GM19239 (cell line): ENCODE measurements around the gene IL34.
"Not testable (repeated sequence)": the region's sequence is repeated elsewhere in the genome, so short reads cannot be mapped to it uniquely, and the experiment has no call there.

ENCODE experiments used
- DNase-seq: peaks from one replicate; pipeline ENCODE4 v3.0.0; 2011; ENCODE audit warnings: low spot score; ENCODE audit not compliant: insufficient read length
- FAIRE-seq: peaks from 2 replicates; lab custom pipeline; 2011; peaks lifted over from hg19 to GRCh38; lab: Jason Lieb, UNC

The IL34 gene

DNA sequence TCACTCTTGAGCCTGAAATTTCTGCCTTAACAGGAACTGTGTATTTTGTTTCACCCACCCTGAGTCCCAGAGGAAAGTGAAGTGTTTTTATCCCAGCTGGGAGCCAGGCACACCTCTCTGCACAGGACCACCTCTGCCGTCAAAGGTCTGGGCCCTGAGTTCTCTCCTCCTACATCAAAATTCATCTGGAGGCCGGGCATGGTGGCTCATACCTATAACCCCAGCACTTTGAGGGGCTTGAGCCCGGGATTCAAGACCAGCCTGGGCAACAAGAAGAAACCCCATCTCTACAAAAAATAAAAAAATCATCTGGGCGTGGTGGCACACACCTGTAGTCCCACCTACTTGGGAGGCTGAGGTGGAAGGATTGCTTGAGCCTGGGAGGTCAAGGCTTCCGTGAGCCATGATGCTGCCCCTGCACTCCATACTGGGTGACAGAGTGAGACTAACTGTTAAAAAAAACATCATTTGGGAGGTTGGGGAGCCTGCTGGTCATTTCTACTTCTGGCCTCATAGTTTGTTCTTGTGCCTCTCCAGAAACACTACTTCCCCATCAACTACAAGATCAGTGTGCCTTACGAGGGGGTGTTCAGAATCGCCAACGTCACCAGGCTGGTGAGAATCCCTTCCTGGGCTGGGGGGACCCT is 9.8 kb downstream of the IL34 start:
- no peak for FAIRE-seq

GRCh38 chr16:70656712-70657263 is 10.4 kb downstream of the IL34 start:
- DNase-seq (no peak), FAIRE-seq (no peak)

More for the DNA sequence above, 9.8 kb downstream of the IL34 start:
- DNase-seq = no peak

- FAIRE-seq (no peak), DNase-seq (no peak)
Observed at GRCh38 chr16:70657956-70658355, 11.6 kb downstream of the IL34 start.

DNA sequence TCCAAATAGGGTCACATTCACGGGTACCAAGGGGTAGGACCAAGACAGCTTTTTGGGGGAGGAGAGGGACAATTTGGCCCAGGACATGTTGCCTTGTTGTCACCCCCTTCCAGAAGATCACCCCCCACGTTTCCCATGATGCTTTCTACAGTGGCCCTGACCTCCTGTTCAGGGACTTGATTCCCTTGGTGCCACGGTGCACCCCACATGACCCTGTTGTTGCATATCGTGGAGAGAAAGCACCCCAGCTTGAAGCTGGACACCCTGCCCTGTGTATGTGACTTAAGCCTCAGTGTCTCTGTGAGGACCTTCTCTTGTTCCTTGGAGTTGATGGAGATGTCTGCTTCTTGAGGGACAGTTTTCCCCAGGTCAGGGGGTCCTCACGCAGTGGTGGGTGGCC is 12.6 kb downstream of the IL34 start:
- no peak for DNase-seq
- FAIRE-seq = no peak

DNA sequence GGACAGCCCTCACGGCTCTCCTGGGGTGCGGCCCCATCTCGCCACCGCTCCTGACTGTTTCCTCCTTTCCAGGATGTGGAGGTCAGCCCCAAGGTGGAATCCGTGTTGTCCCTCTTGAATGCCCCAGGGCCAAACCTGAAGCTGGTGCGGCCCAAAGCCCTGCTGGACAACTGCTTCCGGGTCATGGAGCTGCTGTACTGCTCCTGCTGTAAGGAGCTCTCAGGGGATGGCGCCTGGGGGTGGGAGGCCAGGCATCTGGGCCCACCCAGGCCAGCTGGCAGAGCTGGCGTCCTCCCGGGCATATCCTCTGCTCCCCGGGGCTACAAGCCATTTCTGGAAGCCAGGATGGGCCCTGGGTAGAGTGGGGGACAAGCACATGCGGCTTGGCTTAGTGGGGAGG is 13.2 kb downstream of the IL34 start:
- no peak for FAIRE-seq
- no peak for DNase-seq

- no peak for FAIRE-seq
- no peak for DNase-seq
Observed at GRCh38 chr16:70659953-70660671, 13.8 kb downstream of the IL34 start.

DNA sequence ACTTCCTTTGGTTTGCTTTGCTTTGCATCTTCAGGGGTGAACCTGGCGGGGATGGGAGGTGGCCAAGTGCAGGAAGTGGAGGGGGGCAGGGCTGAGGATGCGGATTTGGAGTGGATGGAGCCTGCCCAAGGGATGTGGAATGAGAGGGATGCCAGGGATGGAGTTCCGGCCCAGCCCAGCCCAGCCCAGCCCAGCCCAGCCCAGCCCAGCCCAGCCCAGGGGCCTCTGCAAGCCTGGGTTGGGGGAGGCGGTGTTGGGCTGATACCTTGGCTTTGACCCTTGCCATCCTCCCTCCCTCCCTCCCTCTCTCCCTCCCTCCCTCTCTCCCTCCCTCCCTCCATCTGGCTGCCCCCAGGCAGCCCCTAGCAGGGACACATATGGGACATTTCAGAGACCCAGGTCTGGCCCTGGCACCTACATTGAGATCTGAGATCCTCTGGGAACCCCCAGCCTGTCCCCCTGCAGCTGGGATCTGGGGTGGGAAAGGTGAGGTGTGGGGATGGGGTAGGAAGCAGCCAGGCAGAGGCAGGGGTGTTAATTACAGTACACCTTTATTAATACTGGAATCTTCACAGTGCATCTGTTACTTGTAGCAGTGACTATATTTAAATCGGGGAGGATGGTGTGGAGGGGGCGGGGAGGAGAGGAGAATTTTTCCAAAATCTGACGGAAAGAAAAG is 14.5 kb downstream of the IL34 start:
- no peak for DNase-seq
- no peak for FAIRE-seq

GRCh38 chr16:70661534-70661917 is 15.2 kb downstream of the IL34 start:
- FAIRE-seq = no peak
- no peak for DNase-seq

DNA sequence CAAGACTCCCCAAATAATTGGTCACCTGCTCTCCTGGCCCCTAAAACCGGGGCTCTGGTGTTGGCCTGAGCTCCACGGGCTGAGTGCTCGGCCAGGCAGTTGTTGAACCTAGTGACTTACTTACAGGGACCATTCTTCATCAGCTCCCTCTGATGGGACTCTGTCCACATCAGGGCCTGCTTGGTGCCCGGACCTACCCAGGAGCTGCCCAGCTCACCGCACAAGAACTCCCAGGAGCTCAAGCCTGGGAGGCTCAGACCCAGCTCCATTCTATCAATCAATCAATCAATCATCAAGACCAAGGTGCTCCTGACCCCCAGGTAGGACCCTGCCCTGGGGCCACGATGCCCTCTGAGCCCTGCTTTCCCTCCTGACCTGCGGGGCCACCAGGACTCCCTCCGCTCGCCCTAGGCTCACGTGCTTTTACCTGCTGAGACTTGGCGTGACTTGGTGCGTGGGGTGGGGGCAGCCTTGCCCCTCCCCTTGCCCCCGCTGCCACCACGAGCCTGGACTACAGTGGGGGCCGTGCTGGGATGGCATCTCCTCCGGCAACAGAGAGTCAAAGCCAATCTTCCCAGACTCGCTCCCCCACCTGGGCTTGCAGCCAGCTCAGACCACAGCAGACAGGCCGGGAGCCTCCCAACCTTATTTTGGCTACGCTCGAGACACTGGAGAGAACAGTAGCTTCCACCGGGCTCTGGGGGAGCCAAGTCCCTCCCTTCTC is 15.7 kb downstream of the IL34 start:
- DNase-seq = no peak
- no peak for FAIRE-seq

DNA sequence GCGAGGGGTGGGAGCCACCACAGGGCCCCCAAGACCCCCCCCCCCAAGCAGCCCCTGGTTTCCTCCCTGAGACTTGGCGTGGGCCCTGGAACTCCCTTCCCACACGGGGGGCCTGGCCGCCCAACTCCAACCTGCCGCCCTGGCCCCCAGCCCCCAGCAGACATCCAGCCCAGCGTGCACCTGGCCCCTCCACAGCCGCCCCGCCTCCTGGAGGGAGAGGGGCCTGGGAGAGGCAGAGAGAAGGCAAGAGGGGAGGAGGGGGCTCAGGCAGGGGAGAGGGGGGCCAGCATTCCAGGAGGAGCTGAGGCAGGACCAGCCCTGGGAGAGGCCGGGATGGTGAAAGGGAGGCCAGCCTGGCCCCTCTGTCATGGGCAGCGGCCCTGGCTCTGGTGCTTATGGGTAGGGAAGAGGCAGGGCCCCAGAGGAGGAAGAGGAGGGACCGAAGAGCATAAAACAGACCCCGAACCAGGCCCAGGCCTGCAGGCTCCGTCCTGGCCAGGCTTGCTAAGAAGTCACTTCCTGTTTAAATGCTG is 16.7 kb downstream of the IL34 start:
- FAIRE-seq = no peak
- DNase-seq = no peak

GRCh38 chr16:70663524-70664324 is 17.4 kb downstream of the IL34 start:
- DNase-seq (no peak), FAIRE-seq (no peak)

DNA sequence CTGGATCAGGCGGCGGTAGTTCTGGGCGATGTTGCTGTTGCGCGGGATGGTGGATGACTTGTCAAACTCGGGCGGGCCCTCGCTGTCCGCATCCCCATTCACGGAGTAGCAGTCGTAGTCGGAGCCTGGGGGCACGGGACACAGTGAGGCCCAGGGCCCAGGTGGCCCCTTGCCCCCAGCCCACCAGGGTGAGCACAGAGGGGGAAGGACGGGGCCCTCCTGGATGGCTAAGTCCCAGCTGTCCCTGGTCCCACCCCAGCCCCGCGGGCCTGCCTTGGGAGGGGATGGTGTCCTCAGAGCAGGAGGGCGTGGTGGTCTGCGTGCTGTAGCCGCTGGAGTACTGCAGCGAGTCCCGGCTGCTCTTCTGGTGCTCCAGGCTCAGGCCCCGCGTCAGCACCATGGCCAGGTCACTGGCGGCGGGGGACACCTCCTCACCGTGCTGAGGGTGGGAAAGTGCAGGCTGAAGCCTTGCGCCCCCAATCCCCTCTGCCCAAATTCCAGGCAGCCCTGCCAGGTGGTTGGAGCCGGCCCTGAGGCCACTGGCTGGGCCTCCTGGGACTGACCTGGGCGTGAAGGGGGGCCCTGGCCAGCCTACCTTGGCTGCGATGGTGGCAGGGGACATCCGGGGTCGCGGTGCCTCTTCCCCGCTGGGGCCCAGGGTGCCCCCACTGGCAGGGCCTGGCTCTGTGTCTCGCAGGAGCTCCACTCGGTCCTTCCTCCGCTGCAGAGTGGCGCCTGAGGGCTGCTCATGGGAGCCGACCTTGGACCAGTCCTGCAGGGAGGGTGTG is 18.2 kb downstream of the IL34 start:
- DNase-seq (no peak), FAIRE-seq (no peak)

DNA sequence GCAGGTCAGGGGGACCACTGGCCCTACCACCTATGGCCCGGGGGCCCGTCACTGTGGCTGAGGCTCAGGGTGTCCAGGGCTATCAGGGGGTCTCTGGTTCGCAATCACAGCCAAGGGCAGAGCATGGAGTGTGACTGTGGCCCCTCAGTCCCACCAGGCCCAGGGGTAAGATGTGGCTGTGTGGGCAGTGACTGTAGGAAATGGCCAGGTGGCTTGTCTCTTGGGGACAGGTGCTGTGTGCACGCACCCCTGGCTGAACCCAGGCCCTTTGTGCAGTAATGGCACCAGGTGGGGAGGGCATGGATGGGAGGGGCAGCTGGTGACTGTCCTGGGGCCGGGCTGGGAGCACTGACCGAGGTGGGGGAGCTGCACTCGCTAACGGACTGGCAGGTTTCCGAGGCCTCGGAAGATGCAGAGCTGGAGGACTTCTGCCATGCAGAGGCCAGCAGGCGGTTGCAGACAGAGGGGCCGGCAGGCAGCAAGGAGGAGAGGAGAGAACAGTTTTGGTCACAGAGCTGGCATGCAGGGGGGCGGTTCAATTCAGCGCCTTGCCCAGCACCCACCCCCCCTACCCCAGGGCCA is 18.8 kb downstream of the IL34 start:
- DNase-seq = no peak
- no peak for FAIRE-seq

DNA sequence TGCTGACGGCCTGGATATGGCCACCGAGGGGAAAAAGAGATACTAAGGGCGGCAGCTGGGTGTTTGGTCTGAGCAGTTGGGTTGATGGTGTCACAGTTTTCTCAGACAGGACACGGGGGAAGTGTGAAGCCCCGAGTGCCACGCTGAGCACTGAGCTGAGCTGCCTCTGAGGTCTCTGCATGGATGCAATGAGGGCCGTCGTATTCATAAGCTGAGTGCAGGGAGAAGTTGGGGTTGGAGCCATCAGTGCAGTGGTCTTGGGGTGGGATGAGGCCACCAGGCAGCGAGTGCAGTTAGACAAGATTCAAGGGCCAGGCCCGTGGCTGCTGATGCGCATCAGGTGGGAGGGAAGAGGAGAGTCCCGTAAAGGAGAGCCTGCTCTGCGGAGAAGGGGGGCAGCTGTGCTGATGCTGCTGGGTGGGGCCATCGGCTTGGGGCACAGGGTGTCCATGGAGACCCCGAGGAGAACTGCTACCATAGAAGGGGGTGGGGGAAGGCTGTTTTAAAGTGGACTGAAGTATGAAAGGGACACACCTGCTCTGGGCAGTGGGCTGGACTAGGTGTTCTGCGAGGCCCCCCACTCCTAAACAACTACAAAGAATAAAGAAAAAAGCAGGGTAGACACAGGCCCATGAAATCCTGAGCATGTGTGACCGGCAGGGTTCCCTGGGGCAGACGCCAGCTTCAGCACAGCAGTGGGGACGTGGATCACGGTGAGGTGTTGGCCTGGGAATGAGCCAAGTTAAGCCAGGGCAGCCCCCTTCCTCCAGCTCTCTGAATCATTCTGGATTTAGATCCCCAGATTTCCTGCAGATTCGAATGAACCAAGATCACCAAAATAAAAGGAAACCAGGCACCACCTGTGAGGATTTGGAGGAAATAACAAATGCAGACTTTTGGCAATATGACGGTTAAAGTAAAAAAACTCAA is 19.7 kb downstream of the IL34 start:
- FAIRE-seq = no peak
- DNase-seq = no peak

GRCh38 chr16:70670175-70670574 is 23.8 kb downstream of the IL34 start:
- FAIRE-seq (no peak), DNase-seq (no peak)

- not testable (repeated sequence) for FAIRE-seq, DNase-seq
Observed at GRCh38 chr16:70670938-70671337, 24.6 kb downstream of the IL34 start.
